ENCODE data around the gene SGF29.

DNA sequence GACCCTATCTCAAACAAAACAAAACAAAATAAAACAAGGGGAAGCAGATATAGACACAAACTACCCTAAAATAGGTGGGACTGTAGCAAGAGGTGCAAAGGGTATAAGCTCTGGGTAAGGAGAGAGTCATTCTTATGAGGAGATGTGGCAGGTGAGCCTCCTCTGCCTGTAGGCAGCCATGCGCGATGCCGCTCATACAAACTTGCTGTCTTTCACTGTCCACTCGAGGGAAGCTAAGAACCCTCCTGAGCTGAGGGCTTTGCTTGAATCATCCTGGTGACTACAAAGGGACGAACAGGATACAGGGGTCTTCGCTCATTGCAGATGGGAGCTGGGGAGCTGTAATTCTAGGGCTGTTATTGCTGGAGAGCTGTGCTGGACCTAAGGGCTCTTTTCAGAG is 32.3 kb upstream of the SGF29 start:
- TF ChIP-seq, protein P1, sequence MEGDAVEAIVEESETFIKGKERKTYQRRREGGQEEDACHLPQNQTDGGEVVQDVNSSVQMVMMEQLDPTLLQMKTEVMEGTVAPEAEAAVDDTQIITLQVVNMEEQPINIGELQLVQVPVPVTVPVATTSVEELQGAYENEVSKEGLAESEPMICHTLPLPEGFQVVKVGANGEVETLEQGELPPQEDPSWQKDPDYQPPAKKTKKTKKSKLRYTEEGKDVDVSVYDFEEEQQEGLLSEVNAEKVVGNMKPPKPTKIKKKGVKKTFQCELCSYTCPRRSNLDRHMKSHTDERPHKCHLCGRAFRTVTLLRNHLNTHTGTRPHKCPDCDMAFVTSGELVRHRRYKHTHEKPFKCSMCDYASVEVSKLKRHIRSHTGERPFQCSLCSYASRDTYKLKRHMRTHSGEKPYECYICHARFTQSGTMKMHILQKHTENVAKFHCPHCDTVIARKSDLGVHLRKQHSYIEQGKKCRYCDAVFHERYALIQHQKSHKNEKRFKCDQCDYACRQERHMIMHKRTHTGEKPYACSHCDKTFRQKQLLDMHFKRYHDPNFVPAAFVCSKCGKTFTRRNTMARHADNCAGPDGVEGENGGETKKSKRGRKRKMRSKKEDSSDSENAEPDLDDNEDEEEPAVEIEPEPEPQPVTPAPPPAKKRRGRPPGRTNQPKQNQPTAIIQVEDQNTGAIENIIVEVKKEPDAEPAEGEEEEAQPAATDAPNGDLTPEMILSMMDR (IDR thresholded peaks at IDR 0.05) = no peak
- TF ChIP-seq ZFX (IDR thresholded peaks at IDR 0.05; ENCODE audit: borderline replicate concordance) = no peak
